Fibroblast of lung (primary cell): ENCODE results near the gene COG4. TPM values are rescaled to one million over a fixed set of nuclear protein-coding genes. Genes with fewer than 3 reads are reported as not detected.

Experiments used
- DNase-seq, 2 donors: peaks; one replicate each; pipeline versions ENCODE4 v3.0.0 to v3.0.0-alpha.2; 2010; ENCODE audit warnings: low read depth in 2 of 2
- H2AFZ ChIP-seq: 2 replicates; pipeline ENCODE4 v1.5.1; 2012; ENCODE audit warnings: low read length, control low read depth, inconsistent platforms
- H3K27ac ChIP-seq: 2 replicates; pipeline ENCODE4 v1.5.1; 2011; ENCODE audit warnings: low read length, control low read depth; ENCODE audit not compliant: insufficient read depth
- H3K27me3 ChIP-seq: 2 replicates; pipeline ENCODE4 v1.5.1; 2011; ENCODE audit warnings: mild to moderate bottlenecking, low read length; ENCODE audit not compliant: control insufficient read depth, insufficient read depth
- H3K36me3 ChIP-seq: 2 replicates; pipeline ENCODE4 v1.5.1; 2011; ENCODE audit warnings: low read length; ENCODE audit not compliant: control insufficient read depth, insufficient read depth
- H3K4me1 ChIP-seq: 2 replicates; pipeline ENCODE4 v1.5.1; 2011; ENCODE audit warnings: low read length; ENCODE audit not compliant: control insufficient read depth, insufficient read depth; ENCODE audit errors: extremely low read depth
- H3K4me2 ChIP-seq: 2 replicates; pipeline ENCODE4 v1.5.1; 2011; ENCODE audit warnings: low read length, control low read depth; ENCODE audit not compliant: insufficient read depth; ENCODE audit errors: extremely low read depth
- H3K4me3 ChIP-seq, 4 experiments: fragments of 200-600 bp in 1 of 4; sonication (generic) in 1 of 4; replicated peaks in 1 of 4; 2 replicates each; pipeline ENCODE4 v1.5.1; 2011 to 2016; ENCODE audit warnings: low read length in 4 of 4, low read depth in 3 of 4, mild to moderate bottlenecking in 3 of 4, control low read depth in 2 of 4, inconsistent platforms in 1 of 4, mixed read lengths in 1 of 4; ENCODE audit not compliant: insufficient read depth in 1 of 4; ENCODE audit errors: control extremely low read depth in 1 of 4
- H3K79me2 ChIP-seq: 2 replicates; pipeline ENCODE4 v1.5.1; 2012; ENCODE audit warnings: mild to moderate bottlenecking, low read length, inconsistent platforms; ENCODE audit not compliant: control insufficient read depth, insufficient read depth
- H3K9ac ChIP-seq: 2 replicates; pipeline ENCODE4 v1.5.1; 2011; ENCODE audit warnings: mild to moderate bottlenecking, low read length, control low read depth; ENCODE audit not compliant: insufficient read depth
- H3K9me3 ChIP-seq: 2 replicates; pipeline ENCODE4 v1.5.1; 2012; ENCODE audit warnings: low read depth, low read length; ENCODE audit not compliant: control insufficient read depth, insufficient read depth
- H4K20me1 ChIP-seq: 2 replicates; pipeline ENCODE4 v1.5.1; 2011; ENCODE audit warnings: low read length; ENCODE audit not compliant: control insufficient read depth, insufficient read depth; ENCODE audit errors: extremely low read depth
- EZH2 ChIP-seq: IDR thresholded peaks from 2 replicates; pipeline ENCODE4 v1.5.1; 2012; ENCODE audit warnings: low read length, control low read depth, mild to moderate bottlenecking; ENCODE audit errors: missing control alignments
- polyA plus RNA-seq, 2 donors: library from polyadenylated mRNA; depleted of rRNA in 1 of 2; stranded (reverse) in 1 of 2; unstranded in 1 of 2; fragments of >200 nt; gene quantifications; 2 replicates each; pipeline ENCODE4 v1.2.1, GENCODE V29; 2011 to 2012; ENCODE audit warnings: missing spikeins in 1 of 2
- total RNA-seq: library from RNA; depleted of rRNA; stranded (reverse); fragments of >200 nt; gene quantifications from 2 replicates; pipeline ENCODE4 v1.2.1, GENCODE V29; 2014
- TF ChIP-seq, protein P1 (sequence below), 2 donors: IDR thresholded peaks in 1 of 2; conservative IDR thresholded peaks in 1 of 2; 1 replicate in 1 of 2; 2 replicates in 1 of 2; pipeline ENCODE4 v1.5.1; 2011 to 2012; ENCODE audit warnings: low read length in 2 of 2, control low read depth in 1 of 2, inconsistent platforms in 1 of 2, low read depth in 1 of 2, mild to moderate bottlenecking in 1 of 2

The COG4 gene
- total and polyA plus RNA-seq, 2 donors (not counting 1 experiment from before 2014, with no cell fraction given) = 36.2 to 117 TPM

DNA sequence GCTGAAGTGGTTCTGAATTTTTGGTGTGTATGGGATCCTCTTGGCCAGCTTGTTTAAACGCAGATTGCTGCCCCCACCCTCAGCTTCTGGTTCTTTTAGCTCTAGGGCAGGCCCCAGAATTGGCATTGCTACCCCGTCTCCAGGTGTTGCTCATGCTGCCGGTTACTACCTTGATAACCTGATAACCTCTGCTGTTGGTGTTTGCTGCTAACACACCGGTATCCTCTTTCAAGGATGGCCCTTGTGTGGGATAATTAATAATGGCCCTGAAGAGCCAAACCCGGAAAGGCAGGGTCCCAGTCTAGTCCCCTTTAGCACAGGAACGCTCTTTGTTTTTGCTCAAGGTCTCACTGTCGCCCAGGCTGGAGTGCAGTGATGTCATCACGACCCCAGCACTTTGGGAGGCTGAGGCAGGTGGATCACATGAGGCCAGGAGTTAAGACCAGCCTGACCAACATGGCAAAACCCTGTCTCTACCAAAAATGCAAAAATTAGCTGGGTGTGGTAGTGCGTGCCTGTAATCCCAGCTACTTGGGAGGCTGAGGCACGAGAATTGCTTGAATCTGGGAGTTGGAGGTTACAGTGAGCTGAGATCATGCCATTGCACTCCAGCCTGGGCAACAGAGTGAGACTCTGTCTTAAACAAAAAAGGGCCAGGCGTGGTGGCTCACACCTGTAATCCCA is 83.2 kb downstream of the COG4 start:
- H4K20me1 ChIP-seq = no peaks in the 10 kb centered on the region
- no peaks in the 10 kb centered on the region for H3K9me3 ChIP-seq
- H3K36me3 ChIP-seq = no peaks in the 10 kb centered on the region
- H3K27ac ChIP-seq = no peak overlapping the region
- H3K27me3 ChIP-seq = no peaks in the 10 kb centered on the region
- H2AFZ ChIP-seq = no peak overlapping the region
- no peak overlapping the region for H3K4me2 ChIP-seq
- H3K79me2 ChIP-seq = peaks cover 11% of the 10 kb centered on the region
- peaks cover 15% of the 10 kb centered on the region for H3K4me1 ChIP-seq
- DNase-seq = no peak
- H3K9ac ChIP-seq = no peak overlapping the region
- peak overlapping the region in 1 of 4 experiments; percentile 68 for H3K4me3 ChIP-seq
- TF ChIP-seq, protein P1, sequence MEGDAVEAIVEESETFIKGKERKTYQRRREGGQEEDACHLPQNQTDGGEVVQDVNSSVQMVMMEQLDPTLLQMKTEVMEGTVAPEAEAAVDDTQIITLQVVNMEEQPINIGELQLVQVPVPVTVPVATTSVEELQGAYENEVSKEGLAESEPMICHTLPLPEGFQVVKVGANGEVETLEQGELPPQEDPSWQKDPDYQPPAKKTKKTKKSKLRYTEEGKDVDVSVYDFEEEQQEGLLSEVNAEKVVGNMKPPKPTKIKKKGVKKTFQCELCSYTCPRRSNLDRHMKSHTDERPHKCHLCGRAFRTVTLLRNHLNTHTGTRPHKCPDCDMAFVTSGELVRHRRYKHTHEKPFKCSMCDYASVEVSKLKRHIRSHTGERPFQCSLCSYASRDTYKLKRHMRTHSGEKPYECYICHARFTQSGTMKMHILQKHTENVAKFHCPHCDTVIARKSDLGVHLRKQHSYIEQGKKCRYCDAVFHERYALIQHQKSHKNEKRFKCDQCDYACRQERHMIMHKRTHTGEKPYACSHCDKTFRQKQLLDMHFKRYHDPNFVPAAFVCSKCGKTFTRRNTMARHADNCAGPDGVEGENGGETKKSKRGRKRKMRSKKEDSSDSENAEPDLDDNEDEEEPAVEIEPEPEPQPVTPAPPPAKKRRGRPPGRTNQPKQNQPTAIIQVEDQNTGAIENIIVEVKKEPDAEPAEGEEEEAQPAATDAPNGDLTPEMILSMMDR (conservative IDR thresholded peaks at IDR 0.05 in 1 of 2, IDR thresholded peaks at IDR 0.05 in 1 of 2; ENCODE audit: low read depth in 1 of 2, low read length in 2 of 2) = no peak
- no peak for TF ChIP-seq EZH2

DNA sequence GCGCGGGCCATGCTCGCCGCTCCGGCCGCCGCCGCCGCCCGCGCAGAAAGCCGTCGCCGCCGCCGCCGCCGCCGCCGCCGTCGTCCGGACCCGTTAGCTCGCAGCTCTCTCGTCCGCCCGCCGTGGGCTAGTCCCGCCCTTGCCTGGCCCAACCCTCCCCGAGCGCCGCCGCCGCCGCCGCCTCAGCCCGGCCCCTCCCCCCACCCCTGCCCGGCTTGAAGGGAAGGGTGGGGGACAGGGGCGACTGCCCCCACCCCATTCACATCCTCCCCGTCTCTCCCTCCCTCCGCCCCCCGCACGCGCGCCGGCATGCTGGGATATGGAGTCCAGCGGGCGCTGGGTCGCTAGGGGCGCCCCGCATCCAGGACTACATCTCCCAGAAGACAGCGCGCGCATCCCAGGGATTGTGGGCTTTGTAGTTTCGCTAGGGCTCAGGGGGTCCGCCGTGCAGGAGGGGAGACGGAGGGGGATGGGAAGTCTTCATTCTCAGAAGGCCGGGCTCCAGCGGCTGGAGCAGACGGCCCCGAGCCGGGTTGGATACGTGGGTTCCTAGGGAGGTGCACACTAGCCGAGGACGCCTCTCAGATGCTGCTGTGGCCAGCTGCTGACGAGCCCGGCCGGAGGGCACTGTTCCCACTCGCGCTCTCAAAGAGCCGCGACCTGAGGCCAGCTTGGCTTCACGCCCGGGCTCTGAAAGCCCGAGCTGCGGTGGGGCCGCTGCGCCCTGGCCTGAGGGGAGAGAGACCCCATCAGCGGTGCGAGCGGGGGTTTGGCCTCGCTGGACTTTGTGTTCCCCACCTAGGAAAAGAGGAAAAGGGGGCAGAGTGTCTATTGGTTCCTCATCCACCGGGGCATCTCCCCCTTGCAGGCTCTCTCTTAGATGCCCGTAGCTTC is 84.1 kb downstream of the COG4 start, which contains the start of gene ST3GAL2:
Gene ST3GAL2 (minus strand): TSS at position 132 of the 894 bp plus-strand sequence. CDS start 40,570 bp downstream, outside the sequence.
- peak within 1 kb of the TSS; percentile 100 for H3K4me2 ChIP-seq

More for the DNA sequence above, 84.1 kb downstream of the COG4 start, which contains the start of gene ST3GAL2:
- Histone ChIP-seq H3K9me3 (no peaks in the 10 kb centered on the region), H4K20me1 (no peaks in the 10 kb centered on the region), H3K79me2 (peaks cover 19% of the 10 kb centered on the region), H3K9ac (peak within 1 kb of the TSS; percentile 59), H3K4me1 (peaks cover 18% of the 10 kb centered on the region), H3K36me3 (peaks cover 4% of the 10 kb centered on the region), H2AFZ (peak within 1 kb of the TSS; percentile 91), H3K4me3 (peak within 1 kb of the TSS; percentile 74 to 80 (median 80)), H3K27me3 (no peaks in the 10 kb centered on the region), H3K27ac (peak within 1 kb of the TSS; percentile 51)
- DNase-seq = peak; percentile 92
- TF ChIP-seq EZH2 = no peak
- TF ChIP-seq, protein P1 (conservative IDR thresholded peaks at IDR 0.05 in 1 of 2, IDR thresholded peaks at IDR 0.05 in 1 of 2; ENCODE audit: low read depth in 1 of 2, low read length in 2 of 2) = no peak
